GM21360 (cell line): ENCODE measurements around the gene SMAD6.

Source experiments
- ATAC-seq: cut with Tn5 transposase; IDR thresholded peaks from one replicate; pipeline ENCODE4 v1.9.1; 2021; ENCODE audit warnings: mild to moderate bottlenecking, moderate library complexity; ENCODE audit not compliant: unreplicated experiment

SMAD6 gene

DNA sequence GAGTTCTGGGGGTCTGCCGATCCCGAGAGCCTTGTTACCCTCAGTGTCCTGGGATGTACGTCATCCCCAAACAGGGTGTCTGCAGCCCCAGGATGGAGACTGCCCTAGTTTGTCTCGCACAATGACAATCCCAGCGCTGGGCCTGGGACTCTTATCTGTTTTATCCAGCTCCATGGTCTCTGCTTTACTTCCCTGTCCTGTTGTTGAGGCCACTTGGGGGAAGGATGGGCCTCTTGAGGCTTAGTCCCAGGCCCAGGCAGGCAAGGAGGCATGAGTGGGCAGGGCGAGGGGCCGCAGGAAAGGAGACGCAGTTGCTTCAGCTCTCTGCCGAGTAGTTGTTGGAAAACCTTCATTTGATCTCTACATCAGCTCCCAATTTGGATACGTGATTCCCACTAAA is 17.4 kb downstream of the SMAD6 start:
- no peak for ATAC-seq

DNA sequence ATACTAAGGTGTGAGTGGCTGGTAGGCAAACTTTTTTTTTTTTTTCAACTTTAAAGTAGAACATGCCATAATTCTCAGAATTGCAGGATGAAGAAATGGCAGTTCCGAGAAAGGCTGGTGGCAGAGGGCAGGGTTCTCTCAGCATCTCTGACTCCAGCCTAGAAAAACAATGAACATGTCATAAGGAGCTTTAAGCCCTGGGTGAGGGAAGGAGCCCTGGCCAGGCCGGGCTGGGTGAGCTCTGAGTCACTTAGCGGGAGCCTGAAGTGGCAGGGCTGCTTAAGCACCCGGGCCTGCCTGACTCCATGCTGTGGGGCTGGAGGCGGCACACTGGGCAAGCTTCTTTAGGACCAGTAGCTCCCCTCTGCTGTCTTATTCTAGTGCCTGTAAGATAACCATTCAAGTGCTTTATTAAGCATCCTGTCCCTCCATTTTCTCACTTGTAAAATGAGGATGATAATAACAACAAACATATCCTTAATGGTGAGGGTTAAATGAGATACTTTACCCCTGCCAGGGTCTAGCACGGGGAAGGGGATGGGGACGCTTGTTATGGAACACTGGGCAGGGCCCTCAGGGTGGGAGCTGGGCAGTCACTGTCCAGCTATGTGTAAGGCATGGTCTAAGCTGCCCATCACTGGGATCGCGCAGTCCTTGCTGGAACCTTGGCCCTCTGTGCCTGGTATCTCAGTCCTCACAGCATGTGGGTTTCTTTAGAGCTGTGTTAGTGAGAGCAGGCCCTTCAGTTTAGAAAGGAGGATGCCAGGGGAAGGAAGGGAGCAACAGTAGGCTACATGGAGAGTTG is 18.4 kb downstream of the SMAD6 start:
- ATAC-seq = no peak

DNA sequence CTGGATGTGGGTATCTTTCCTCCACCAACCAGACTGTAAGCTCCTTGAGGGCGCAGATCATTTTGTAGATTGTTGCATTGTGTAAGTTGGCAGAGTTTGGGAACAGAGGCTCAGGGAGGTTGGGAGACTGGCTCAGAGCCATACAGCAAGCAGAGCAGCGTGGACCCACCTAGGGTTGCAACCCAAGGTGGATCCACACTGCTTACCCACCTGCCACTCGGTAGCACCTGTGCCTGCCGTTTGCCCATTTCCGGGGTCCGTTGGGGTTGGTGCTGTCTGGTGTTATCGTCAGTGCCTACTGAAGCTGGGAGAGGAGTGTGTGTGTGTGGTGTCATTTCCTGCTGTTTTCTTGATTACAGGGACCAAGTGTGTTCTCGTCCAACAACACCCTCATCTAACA is 19.0 kb downstream of the SMAD6 start:
- ATAC-seq = no peak

DNA sequence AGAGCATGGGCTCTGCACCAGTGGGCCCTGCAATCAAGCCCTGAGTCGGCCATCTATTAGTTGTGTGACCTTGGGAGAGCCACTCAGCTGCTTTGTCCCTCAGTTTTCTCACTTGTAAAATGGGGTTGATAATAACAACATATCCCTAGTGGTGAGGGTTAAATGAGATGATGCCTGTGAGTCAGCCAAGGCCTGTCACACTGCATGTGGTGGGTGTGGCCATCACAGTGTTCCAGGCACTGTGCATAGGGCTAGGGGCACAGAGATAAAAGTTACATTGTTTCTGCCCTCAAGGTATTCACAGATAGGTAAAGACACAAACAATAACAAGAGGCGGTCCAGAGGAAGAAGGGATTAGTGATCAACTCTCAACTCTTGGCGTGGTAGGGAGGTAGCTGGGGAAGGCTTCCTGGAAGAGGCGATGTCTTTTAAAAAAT is 19.5 kb downstream of the SMAD6 start:
- no peak for ATAC-seq

DNA sequence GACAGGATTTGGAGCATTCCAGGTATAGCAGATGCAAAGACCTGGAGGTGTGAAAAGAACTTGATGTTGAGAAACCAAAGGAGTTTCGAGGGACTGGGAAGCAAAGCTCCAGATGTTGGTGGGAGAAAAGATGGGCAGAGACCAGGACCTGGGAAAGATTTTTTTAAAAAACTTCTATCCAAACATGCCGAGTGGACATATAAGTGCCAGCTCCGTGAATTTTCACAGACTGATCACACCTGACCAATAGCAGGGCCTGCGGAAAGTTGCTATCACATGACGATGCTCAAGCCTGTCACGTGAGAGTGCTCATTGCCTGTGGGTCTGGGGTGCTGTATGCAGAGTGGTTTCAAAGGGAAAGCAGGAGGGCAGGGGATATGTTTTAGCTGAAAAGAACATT is 19.9 kb downstream of the SMAD6 start:
- no peak for ATAC-seq

DNA sequence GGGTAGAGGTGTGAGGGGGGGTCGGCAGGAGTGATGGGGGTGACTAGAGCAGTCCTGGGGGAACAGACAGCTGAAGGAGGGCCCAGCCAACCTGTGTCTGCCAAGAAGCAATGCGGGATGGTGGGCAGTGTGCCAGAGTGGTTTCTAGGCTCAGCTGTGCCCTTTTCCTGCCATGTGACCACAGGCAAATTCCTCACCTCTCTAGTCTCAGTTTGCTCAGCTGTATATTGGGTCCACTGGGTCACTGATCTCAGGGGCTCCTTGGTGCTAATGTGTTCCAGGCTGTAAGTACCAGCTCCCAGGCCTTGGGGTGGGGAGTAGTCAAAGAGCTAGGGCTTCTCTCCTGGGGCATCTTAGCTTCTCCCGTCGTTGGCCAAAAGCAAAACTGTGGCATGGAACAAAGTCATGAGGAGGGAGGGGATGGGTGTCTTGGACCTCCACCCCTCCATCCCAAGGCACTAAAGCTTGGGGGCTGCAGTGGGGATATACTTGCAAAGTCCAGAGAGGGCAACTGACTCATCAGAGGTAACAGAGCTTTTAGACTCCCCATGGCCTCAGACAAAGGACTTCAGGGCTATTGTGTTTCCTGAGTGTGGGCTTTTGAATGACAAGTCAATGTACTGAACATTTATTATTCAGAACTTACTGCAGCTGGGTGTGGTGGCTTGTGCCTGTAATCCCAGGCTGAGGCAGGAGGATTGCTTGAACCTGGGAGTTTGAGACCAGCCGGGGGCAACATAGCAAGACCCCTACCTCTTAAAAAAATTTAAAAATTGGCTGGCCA is 20.9 kb downstream of the SMAD6 start:
- ATAC-seq = no peak

DNA sequence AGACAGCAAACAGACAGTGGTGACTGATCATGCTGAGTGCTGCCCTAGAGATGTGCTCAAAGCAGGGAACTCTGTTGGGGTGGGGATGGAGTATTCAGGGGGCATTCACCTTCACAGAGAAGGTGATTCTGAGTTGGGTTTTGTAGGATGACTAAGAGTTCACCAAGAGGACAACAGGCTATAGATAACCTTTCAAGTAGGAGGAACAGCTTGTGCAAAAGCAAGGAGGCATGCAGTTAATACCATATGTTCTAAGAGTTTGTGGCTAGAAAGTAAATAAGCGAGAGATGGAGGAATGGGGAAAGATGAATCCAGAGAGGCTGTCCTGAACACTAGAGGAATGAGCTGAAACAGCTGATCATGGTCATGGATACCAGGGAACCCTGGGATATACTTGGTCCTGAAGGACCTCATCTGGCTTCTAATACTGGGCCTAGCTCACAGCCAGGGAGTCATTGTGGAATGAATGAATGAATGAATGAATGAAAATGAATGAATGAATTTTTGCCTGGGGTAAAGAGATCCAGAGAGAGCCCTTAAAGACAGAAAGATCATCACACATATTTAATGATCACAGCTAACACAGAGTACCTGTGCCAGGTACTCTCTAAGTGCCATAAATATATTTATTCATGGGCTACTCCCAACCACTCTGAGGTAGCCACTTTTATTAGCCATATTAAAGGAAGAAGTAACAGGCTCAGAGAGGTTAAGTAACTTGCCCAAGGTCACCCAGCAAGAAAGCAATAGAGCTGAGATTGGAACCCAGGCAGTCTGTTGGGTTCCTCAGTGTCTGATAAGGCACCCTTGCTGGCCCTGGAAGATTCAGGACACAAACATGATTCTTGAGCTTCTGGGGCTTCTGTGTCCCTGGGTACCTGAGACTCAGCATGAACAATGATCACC is 22.0 kb downstream of the SMAD6 start:
- no peak for ATAC-seq

DNA sequence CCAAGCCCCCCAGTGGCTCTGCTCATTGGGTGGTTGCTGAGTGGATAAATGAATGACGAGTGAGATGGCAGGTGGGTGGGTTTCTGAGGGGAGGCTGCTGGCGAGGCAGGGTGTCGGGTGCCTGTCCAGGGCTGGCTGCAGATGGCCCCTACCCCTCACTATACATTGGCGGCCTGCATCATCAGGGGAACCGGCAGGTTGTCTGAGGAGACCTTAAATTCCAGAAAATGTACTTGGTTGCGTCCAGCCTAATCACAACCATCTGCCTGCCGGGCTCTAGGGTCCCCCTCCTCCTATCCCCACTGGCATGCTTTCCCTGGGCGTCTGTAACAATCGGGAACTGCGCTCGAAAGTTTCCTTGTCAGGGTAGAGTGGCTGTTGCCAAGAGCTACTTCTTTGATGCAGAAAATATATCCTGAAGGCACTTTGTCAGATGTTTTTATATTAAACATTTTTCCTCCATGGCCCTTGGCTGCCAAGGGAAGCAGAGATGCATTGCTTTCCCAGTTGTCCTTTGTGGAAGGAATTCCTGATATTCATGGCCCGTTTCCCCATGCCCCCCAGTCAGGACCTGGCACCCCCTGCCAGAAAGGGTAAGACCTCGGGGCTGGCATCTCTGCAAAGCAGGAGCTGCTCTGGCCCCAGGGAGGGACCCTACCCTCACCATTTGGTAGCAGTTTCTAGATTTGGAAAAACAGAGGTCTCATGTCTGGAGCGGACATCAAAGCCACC is 22.9 kb downstream of the SMAD6 start:
- no peak for ATAC-seq

DNA sequence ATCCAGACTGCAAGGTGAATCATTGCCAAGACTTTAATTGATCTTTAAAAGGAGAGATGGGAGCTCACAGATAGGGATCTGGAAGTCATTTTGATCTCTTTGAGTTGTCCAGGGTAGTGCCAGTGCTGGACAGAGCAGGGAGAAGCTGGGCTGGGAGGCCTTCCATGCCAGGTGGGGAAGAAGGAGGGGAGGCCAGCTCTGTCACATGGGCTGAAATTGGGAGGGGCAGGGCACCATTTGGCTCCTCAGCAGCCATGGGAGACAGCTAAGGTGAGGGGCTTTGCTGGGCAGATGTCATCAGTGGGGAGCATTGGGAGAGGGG is 23.4 kb downstream of the SMAD6 start:
- ATAC-seq = no peak

DNA sequence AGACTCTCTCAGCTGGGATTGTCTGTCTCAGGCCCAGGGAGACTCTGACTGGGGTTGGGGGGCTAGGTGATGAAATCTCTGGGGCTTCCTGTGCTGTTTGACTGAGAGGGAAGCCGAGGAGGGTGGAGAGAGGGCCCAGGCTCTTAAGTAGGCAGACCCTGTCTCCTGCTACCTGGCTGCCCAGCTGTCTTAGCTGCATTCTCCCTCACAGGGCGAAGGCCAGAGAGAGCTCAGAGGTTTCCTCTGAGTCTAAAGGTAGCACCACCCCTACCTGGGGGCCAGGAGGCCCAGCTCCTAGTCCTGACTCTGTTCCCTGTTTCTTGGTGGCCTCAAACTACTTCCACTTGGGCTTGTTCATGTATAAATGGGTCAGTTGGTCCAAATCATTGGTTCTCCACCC is 24.4 kb downstream of the SMAD6 start:
- no peak for ATAC-seq

DNA sequence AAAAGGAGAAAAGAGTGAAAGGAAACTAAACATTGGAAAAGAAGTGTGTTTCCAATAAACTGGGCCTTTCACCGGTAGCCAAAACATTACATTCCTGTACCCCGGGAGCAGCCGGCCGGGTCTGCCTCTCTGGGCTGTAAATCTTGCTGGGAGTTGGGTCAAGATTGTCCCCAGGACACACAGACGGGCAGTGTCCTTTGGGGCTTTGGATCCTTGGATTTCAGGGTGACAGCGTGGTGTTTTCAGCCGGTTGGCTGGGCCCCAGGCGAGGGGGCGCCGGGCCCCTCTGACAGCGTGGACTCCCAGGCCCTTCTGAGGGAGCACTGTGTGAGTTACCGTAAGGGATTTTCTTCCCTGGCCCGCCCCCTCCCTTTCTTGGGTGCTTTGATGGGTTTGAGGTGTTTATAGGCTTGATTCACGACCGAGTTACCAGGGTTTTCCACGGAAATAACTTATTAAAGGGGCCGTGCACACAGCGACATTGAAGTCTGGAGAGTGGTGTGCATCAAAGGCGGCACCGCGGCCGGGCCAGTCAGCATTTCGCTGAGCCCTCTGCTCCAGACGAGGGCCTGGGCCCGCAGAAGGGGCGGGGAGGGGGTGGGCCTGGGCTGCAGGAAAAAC is 27.4 kb downstream of the SMAD6 start:
- no peak for ATAC-seq

DNA sequence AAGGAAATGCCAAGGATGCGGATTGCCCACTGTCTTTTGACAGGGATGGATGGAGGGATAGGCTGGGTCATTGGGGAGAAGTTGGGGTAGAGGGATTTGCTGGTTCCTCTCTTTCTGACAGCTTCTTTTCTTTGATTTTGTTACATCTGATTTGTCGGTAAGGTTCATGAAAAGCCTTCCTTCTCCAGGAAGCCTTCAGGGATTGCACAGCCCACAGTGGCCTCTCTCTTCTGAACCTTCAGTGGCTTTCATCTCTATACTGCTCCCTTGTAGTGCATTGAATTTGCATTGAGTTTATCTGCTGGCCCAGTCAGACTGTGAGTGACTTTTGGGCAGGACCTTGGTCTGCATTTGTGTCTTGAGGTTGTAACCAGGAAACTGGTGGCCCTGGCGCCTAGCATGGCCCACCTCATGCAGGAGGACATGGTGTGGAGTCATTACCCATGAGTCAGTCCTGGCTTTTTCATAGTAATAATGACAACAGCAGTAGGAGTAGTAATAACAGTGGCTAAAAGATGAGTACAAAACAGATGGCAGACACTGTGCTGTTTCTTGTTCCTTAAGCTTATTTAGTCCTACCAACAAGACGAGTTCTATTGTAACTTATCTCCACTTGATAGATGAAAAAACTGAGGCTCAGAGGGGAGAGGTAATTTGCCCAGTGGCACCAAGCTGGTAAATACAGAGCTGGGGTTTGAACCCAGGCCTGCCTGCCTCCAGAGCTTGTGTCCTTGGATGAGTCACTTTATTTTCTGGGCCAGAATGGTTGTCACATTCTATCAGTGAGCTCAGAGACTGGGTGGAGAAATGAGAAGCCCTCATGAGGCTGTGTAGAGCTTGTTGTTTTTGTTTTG is 28.4 kb downstream of the SMAD6 start:
- no peak for ATAC-seq

DNA sequence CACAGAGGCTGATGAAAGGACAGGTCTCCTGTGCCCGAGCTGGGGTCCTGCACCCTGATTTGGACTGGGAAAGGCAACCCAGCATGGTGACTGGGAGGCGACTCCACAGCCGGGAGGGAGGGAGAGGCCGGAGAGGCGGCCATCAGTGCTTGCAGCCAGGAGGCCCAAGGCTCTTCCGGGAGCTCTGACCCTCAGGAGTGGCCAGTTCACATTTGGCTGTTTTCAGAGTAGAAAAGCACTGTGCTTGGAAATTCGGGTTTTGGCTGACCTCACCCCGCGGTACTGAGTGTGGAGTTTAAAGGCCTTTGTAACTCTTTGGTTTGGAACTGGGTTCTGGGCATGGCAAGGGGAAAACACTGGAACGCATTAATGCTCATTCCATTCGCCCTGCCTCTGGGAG is 31.9 kb downstream of the SMAD6 start:
- ATAC-seq = no peak

DNA sequence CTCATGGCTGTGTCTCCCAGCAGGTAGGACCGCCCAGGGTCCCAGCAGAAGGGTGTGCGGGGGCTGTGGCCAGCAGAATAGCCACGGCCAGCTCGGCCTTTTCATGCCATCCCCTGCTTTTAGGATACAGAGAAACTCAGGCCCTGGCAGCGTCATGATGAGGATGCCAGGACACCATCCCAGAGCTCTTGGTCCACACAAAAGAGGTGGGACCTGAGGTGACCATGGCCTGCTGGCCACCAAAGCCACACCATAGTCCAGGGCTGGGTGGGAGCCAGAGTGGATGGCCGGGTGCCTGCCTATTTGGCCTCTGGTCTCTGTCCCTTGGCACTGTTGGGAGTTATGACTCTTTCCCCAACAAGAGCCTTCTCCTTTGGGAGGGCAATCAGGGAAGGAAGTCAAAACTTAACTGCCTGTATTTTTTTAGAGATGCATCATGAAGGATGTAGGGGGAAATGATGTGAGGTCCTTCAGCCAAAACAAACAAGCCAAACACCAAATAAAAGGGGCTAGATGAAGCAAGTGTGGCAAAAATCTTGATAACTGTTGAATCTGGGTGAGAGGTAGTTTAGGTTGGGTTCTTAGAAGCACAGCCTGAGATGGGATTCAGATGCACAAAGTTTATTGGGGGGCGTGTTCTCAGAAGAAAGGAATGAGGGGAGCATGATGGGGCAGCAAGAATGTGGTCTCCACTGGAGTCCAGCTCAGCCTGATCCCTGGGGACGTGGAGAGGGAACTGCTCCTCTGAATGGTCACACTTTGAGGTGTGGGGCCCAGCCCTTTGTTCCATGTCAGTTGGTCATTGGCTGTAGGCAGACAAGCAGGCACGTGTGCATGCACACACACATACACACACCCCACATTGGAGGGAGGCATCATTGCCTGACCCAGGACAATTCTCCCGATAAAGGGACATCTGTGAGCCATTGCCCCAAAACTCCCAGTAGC is 33.2 kb downstream of the SMAD6 start:
- no peak for ATAC-seq

DNA sequence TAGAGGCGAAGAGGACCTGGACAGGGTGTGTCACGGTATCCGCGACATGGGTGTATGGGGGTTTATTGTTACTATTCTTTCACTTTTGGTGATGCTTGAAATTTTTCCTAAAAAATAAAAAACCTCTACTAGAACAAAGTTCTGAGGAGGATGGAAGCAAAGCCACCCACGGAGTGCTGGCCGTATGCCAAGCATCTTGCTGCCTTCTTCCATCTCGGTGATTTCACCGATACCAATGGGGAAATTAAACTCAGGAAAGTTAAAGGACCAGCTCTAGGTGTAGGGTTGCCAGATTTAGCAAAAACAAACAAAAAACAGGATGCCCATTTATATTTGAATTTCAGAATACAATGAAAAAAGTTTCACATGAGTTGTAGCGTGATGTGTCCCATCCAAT is 33.9 kb downstream of the SMAD6 start:
- ATAC-seq = no peak

DNA sequence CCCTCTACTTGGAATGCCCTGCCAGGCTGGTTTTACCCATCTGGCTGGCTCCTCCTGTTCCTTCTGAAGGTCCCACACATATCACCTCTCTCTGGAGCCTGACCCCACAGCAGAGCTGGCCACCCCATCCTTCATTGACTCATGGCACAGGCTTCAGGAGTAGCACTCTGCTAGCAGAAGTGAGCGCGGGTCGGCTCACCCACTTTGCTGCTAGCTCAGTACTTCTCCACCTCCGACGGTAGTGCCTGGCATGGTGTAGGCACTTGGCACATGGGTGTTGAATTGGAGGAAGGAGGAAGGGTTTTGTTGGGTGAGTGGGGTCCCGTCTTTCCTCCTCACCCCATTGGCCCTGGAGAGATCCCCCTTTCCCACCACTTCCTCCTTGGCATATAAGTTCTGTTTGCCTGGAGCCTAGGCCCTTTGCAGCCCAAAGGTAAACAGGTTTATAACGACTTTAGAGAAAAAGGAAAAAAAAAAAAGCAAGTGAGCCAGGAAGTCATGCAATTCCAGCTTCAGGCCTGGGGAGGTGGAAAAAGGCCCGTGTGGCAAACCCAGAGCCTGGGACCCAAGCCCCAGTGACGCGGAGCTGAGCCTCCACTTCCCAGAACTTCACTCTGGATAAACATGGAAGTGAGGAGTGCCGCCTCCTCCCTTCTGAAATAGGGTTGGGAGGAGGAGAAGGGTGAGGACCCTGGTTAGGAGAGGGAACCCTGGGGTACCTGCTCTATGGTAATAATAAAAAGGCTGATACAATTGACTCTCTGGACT is 35.4 kb downstream of the SMAD6 start:
- no peak for ATAC-seq

DNA sequence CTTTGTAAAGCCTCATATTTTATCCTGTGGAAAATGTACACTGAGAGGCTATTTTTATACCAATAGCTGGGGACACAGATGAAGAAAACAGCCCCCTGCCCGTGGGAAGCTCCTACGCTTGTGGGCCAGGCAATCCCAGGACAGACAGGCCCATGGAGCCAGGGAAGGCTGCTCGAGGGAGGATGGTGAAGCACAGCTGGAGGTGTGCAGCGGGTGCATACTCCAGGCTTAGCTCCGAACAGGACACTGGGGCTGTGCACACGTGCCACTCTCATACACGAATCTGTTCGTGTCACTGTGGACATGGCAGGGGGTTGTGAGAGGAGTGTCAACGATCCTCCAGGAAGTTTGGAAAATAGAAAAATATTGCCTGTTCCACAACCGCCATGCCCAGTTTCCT is 36.1 kb downstream of the SMAD6 start:
- ATAC-seq = no peak

DNA sequence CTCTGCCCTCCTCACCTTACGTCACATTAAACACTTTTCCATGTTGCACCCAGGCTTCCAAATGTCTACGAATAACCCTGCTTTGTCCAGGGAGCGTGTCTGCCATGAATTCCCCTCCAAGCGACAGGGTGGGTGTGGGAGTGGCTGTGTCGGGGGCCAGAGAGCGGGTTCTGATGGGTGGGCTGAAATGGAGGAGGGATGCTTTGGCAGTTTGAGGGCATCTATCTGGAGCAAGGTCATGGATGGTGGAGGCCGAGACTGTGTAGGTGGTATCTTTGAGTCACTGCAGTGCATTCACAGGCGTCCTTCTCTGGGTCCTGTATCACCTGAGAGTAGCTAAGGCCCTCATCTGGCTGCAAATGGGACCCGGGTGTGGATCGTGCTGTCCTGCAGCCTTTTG is 36.6 kb downstream of the SMAD6 start:
- no peak for ATAC-seq
